Suppressor macrophage treated with lipopolysaccharide for 4 hours (primary cell): Measurements from ENCODE around the gene ARMC12.
"Not testable (repeated sequence)": the region's sequence is repeated elsewhere in the genome, so short reads cannot be mapped to it uniquely, and the experiment has no call there.

ENCODE experiments used
- DNase-seq: peaks from one replicate; pipeline ENCODE4 v3.0.0-alpha.2; 2020

Gene ARMC12

GRCh38 chr6:35718911-35719381, 17.9 kb upstream of the ARMC12 start:
- DNase-seq, result peak; percentile 61

- no peak for DNase-seq
Measured at GRCh38 chr6:35719404-35719829, 17.4 kb upstream of the ARMC12 start.

DNA sequence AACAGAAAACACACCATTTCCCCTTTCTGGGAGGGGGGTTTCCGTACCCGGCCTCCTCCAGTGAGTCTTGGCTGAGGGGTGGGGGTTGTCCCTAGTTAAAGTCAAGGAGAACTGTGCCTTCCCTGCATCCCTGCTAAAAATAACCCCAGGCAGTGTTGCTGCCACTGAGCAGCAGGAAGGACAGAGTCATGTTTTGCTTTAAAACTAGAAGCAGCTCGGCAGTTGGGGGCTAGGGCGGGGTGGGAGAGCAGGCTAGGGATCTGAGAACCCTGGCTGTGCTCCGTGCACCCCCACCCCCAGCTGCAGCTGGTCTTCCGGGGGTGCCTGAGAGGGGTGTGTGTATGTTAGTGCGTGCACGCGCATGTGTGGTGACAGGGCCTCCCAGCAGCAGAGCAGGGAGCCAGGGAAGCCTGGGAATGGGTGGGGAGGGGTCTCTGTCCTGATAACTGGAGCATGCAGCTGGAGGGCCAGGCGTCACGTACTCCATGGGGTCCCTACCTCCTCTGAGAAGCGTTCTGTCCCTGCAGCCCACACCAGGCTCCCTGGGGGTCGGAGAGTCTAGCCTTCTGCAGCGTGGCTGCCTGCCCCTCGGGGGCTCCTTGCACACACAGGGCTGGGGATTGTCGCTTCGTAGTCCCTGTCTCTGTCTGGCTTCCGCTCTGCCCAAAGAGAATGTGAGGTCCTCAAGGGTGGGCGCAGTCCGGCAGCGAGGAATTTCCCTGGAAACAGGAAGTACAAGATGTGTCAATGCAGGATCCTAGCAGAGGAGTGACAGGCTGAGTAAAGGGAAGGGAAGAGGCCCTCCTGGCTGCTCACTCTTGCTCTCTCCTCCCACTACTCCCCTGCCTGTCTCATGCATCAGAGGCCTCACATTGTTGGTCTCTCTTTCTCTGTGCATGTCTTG, 16.8 kb upstream of the ARMC12 start:
- DNase-seq, result peak; percentile 96

- no peak for DNase-seq
Measured at GRCh38 chr6:35722121-35722761, 14.6 kb upstream of the ARMC12 start.

DNA sequence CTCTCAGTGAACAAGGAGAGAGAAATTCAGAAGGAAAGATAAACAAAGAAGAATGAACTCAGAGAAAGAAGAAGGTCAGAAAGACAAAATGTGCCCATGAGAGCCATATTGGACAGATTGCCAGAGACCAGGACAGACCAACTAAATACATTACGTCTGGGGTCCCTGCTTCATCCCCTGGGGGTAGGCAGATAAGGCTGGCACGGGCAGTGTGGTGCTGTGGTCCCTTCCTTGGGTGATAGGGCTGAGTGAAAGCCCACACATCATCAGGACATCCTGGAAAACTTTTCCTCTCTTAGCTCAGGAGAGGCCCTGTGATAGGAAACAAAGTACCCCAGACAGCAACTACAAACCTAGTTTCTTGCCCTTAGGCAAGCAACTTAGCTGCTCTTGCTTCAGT, 13.2 kb upstream of the ARMC12 start:
- DNase-seq, result no peak

- DNase-seq, result no peak
Measured at GRCh38 chr6:35724059-35724458, 12.8 kb upstream of the ARMC12 start.

DNA sequence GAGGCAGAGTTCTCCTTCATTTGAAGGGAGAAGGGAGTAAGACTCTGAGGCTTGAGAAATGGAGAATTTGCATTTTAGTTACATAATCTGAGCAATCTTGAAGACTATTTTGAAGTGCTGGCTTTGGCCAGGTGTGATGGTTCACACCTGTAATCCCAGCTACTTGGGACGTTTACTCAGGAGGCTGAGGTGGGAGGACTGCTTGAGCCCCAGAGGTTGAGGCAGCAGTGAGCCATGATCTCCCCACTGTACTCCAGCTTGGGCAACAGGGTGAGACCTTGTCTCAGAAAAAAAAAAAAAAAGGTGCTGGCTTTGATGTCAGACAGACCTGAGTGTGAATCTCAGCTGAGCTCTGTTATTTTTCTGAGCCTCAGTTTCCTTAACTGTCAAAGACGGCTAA, 12.4 kb upstream of the ARMC12 start:
- DNase-seq, result no peak

GRCh38 chr6:35725081-35725708, 11.6 kb upstream of the ARMC12 start:
- DNase-seq, result no peak

DNA sequence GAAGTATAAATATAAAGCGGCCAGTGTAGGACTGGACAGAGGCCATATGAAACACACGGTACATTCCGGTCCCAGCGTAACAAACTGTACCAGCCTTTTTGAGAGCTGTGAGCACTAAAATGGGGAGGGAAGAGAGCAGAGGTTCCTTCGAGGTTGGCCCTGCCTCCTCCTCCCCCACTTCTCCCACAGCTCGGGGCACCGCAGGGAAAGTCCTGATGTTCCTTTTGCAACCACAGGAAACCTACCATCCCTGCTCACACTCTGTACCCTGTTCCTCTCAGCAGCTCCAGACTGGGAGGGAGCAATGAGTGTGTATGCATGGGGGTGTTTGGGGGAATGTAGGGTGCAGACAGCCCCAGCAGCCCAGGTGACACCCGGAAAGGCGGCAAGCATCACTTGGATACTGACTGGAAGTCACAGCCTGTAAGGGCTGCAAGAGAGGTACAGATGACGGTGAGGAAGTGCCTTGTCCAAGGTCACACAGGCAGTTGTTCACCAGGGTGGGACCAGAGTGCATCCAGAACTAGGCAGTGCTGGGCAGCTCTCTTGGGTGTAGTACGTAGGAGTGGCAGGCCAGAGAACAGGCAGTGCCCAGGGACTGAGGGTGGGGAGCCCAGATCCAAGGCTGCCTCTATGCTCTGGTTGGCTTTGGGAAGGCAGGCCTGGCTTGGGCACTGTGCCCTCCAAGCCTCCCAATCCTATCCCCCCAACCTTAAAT, 11.0 kb upstream of the ARMC12 start:
- peak; percentile 91 for DNase-seq

DNA sequence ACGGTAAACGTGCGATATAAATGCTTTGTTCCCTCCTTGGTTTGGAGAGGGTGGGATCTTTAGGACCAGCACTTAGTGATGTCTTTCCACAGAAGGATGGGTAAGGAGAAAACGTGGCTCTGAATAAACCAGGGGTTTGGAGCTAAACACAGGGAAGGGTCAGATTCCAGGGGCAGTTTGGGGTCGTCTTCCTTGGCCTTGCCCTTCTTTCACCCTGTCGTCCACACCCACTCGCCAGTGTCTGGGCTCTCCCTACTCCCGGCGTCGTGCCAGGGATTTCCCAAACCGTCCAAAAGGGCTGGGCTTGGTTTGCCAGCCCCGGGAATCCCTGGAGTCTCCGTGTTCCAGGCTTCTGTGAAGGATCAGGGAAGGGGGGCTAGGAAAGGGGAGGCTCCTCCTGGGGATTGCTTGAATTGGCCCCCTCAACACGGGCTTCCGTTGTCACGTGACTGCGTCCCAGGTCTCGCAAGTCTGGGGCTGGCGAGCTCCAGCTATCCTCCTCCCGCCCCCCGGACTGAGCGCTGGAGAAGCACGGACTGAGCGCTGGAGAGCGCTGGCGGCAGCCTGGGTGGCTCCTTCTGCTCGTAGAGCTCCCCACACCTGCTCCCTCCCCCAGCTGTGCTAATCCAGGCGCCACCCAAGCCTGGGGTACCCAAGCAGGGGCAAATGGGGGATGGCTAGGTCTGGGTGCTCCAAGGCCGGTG, 9.4 kb upstream of the ARMC12 start:
- DNase-seq, result no peak

DNA sequence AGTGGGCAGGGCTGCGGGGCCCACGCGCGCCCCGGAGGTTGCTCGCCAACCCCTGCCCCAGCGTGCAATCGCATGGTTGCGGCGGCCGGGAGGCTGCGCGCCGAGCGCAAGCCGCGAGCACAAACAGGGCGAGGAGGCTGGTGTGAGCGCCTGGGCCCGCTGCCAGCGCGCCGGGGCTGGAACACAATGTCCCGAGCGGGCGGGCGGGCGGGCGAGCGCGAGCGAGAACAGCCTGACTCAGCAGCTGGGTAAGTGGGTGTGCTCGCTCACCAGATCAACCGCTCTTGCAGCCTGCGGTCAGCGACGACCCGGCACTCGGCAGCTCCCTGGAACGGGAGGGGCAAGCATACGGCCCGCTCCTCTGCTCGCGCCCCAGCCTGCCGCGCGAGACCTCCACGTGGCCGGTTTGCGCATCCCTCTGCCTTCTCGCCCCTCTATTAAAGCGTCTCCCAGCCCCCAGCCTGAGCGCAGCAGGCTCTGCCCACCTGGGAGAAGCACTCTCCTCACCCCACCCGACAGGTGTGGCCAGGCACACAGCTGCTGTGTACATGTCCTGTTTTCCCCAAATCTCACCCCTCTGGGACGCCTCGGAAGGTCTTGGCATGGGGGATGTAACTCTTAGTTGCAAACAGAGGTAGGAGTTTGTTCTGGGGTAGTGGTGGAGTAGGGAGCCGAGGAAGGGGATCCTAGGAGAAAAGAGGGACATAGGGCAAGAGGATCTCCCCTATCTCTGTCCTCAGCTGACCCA, 8.7 kb upstream of the ARMC12 start:
- DNase-seq, result peak; percentile 93

DNA sequence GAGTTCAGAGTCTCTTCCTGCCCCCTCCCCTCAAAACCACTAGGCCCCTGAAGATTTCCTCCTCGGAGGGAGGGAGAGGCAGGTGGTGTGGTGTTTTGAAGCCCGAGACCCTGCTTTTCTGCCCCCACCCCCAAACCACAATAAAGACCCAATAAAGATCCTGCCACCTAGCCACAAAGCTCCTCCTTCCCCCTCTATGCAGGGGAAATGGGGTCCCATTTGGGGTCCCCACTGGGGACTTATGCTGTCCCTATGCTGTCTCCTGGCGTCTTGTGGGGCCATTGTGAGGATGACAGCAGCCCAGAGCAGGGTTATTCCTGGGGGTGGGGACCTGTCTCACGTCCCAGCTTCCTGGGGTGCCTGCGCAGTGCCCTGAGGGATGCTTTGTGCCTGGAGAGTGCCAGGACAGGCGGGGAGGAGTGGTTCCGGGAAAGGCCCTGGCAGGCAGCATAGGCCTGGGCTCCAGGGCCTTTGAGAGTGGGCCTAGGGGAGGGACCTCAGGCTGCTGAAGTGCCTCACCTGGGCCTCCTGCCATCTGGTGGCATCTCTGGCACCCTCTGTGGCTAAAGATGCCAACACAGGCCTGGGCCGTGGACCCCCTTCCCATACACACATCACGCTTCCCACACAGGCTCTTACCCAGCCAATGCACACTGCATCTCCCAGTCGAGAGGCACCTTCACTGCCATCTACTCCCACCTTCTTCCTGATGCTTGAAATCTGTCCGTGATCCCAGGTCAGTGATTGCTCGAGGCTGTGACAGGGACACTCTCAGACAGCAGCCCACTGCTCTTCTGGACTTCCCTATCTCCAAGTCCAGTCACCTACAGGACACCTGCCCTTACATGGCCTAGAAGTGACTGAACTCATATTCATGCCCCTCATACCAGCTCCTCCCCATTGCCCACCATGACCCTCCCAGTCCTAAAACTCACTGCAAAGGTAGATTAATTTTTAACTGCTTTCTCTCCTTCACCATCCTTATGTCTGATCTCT, 7.9 kb upstream of the ARMC12 start:
- DNase-seq, result no peak

DNA sequence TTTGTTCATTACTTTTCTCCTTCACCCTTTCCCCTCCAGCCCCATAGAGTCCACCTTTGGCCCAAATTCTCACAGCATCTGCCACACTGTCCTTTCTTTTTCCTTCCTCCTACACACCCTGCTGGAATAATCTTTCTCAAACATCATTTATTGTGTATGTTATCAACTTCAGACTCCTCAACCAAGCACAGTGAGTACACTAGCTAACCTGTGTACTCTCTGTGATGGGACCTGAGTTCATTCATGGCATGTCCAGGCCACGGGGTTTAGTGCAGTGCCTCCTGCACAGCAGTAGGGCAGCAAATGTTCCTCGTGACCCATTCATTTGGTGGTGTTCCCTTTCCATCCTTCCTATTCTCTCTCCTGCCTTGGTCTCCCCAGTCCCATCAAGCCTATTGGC, 7.1 kb upstream of the ARMC12 start:
- DNase-seq, result no peak

DNA sequence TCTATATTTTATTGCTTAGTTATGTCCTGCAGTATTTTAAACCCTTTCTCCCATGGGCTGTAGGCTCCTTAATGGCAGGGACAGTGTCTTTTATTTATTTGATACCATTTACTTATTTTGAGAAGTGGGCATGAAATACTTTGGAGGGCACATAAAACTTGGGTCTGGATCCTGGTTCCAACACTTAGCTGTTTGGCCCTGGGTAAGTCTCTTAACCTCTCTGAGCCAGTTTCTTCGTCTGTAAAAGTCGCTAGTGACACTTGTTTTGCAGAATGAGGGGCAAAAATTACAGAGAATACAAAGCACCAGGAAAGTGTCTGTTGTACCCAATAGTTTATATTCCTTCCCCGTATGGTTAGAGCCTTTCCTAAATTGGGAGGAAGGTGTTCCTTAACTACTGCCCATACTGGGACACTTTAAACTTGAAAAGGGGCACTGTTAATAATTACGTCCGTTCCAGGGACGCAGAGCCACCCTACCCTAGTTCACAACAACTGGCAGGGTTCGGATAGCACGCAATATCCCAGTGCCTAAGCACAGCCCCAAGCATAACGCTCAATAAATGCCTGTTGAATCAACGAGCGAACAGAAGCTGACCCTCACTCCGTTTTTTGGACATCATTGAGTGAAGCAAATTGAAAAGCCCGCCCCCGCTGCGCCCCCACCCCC, 6.0 kb upstream of the ARMC12 start:
- no peak for DNase-seq

DNA sequence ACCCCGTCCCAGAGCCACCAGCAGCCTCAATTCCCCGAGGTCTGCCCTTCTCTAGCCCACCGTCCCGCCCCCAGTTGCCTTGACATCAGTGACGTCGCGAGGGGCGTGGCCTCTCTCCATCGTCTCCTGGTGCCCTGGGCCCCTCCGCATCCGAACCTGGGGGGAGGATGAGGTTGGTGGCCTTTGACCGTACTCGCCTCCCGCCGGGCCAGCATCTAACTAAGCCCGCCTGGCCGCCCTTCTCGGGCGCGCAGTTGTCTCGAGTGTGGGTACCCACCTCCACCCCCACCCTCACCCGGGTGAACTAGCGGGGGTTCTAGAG, 5.5 kb upstream of the ARMC12 start:
- DNase-seq, result no peak

DNA sequence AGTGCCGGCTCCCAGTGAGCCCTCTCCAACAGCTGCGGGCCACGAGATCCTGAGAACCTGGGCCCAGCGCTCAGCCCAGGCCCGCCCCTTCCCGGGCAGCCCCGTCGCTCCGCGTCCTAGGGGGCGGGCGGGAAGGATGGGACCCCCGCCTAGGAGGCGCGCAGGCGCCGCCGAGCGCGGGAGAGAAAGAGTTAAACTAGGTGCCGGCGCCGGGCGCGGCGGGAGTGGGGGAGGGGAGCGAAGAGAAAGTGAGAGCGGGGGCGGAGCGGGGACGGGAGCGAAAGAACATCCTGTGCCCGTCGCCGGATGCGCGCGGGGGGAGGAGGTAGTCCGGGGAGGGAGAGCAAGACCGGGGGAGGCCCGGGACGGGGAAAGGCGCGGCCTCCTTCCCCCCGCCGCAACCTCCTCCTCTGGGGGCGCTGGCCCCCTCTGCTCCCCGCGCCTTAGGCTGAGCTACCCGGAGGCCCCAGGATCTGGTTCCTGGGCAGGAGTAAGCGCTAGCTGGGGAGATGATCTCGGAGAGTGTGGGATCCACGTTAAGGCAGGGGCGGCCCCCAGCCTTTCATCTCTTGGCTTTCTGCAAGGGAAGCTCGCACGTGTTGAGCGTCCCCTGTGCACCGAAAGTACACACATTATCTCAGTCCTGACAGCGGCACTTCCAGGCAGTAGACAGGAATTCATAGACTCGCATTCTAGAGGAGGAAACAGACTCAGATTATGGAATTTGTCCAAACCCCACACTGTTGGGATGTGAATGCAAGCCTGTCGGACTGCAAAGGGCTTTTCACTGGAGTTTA, 4.9 kb upstream of the ARMC12 start:
- DNase-seq, result peak; percentile 67

DNA sequence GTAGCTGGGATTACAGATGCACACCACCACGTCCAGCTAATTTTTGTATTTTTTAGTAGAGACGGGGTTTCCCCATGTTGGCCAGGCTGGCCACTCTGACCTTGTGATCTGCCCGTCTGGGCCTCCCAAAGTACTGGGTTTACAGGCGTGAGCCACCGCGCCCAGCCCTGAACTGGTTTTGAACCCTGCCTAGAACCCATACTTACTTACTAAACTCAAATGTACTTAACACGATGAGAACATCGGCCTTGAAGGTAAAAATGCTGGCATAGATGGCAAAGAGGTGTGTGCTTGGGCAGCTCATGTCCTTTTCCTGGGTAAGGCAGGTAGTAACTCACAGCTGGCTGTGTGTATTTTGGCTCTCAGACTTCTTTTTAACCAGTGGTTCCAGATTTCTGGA, 3.2 kb upstream of the ARMC12 start:
- DNase-seq, result no peak

- DNase-seq, result not testable (repeated sequence)
Measured at GRCh38 chr6:35734319-35734718, 2.5 kb upstream of the ARMC12 start.

GRCh38 chr6:35735452-35735851, 1.4 kb upstream of the ARMC12 start:
- DNase-seq, result no peak
